GM21367 (cell line): Measurements from ENCODE around the gene STAT5A.
"Not testable (repeated sequence)": the region's sequence is repeated elsewhere in the genome, so short reads cannot be mapped to it uniquely, and the experiment has no call there.

ENCODE experiments used
- ATAC-seq: cut with Tn5 transposase; IDR thresholded peaks from one replicate; pipeline ENCODE4 v1.9.1; 2021; ENCODE audit not compliant: unreplicated experiment

STAT5A gene

GRCh38 chr17:42305031-42305330 lies 16.7 kb downstream of the STAT5A start:
- ATAC-seq = not testable (repeated sequence)

GRCh38 chr17:42305543-42306384 lies 17.5 kb downstream of the STAT5A start:
- ATAC-seq = no peak

- ATAC-seq = no peak
Observed at GRCh38 chr17:42306385-42306667, 18.0 kb downstream of the STAT5A start.

GRCh38 chr17:42307362-42307927 lies 19.1 kb downstream of the STAT5A start:
- ATAC-seq = no peak

- no peak for ATAC-seq
Observed at GRCh38 chr17:42308446-42308845, 20.1 kb downstream of the STAT5A start.

- ATAC-seq = no peak
Observed at GRCh38 chr17:42309142-42309541, 20.8 kb downstream of the STAT5A start.

GRCh38 chr17:42309986-42310786 lies 21.9 kb downstream of the STAT5A start:
- ATAC-seq = no peak

GRCh38 chr17:42310787-42311215 lies 22.5 kb downstream of the STAT5A start:
- no peak for ATAC-seq

- no peak for ATAC-seq
Observed at GRCh38 chr17:42311240-42312034, 23.1 kb downstream of the STAT5A start.

- ATAC-seq = no peak
Observed at GRCh38 chr17:42312035-42312284, 23.7 kb downstream of the STAT5A start.

- ATAC-seq = no peak
Observed at GRCh38 chr17:42312285-42313130, 24.2 kb downstream of the STAT5A start.

GRCh38 chr17:42313389-42313772 lies 25.1 kb downstream of the STAT5A start:
- ATAC-seq = no peak

- no peak for ATAC-seq
Observed at GRCh38 chr17:42313773-42314566, 25.7 kb downstream of the STAT5A start.

- ATAC-seq = no peak
Observed at GRCh38 chr17:42315402-42316156, 27.3 kb downstream of the STAT5A start.

GRCh38 chr17:42316755-42317154 lies 28.5 kb downstream of the STAT5A start:
- ATAC-seq = no peak

GRCh38 chr17:42317266-42317845 lies 29.1 kb downstream of the STAT5A start:
- ATAC-seq = no peak

GRCh38 chr17:42317967-42318366 lies 29.7 kb downstream of the STAT5A start:
- ATAC-seq = not testable (repeated sequence)

- no peak for ATAC-seq
Observed at GRCh38 chr17:42321555-42321954, 33.3 kb downstream of the STAT5A start.
